Trophoblast cell (in vitro differentiated cells and primary cell): ENCODE measurements around the gene SH2D4B.

Experiments used
- DNase-seq, 2 donors: peaks; one replicate each; pipeline ENCODE4 v3.0.0-alpha.2; 2016
- H2AFZ ChIP-seq: 2 replicates; pipeline ENCODE4 v1.6.1; 2013; ENCODE audit warnings: low read length, moderate library complexity, mild to moderate bottlenecking; ENCODE audit not compliant: insufficient read depth, poor library complexity
- H2AK5ac ChIP-seq: 2 replicates; pipeline ENCODE4 v1.6.1; 2013; ENCODE audit warnings: mild to moderate bottlenecking, low read length
- H2BK120ac ChIP-seq: 2 replicates; pipeline ENCODE4 v1.6.1; 2013; ENCODE audit warnings: low read length, mild to moderate bottlenecking, moderate library complexity; ENCODE audit not compliant: insufficient read depth, poor library complexity
- H2BK12ac ChIP-seq: 2 replicates; pipeline ENCODE4 v1.6.1; 2013; ENCODE audit warnings: mild to moderate bottlenecking, low read length, moderate library complexity
- H2BK5ac ChIP-seq: 2 replicates; pipeline ENCODE4 v1.6.1; 2013; ENCODE audit warnings: low read length, low read depth, moderate library complexity, mild to moderate bottlenecking; ENCODE audit not compliant: poor library complexity
- H3K14ac ChIP-seq: 2 replicates; pipeline ENCODE4 v1.6.1; 2013; ENCODE audit warnings: mild to moderate bottlenecking, low read length
- H3K18ac ChIP-seq: 2 replicates; pipeline ENCODE4 v1.6.1; 2013; ENCODE audit warnings: mild to moderate bottlenecking, low read length
- H3K23ac ChIP-seq: 2 replicates; pipeline ENCODE4 v1.6.1; 2013; ENCODE audit warnings: low read length
- H3K27ac ChIP-seq: 2 replicates; pipeline ENCODE4 v1.5.1; 2013; ENCODE audit warnings: low read depth, mild to moderate bottlenecking, inconsistent platforms, low read length, moderate library complexity
- H3K27me3 ChIP-seq: 2 replicates; pipeline ENCODE4 v1.6.1; 2013; ENCODE audit warnings: inconsistent platforms, mild to moderate bottlenecking, low read length, moderate library complexity; ENCODE audit not compliant: insufficient read depth
- H3K36me3 ChIP-seq, 2 experiments: 1 replicate in 1 of 2; 2 replicates in 1 of 2; pipeline ENCODE4 v1.6.1; 2013; ENCODE audit warnings: low read length in 2 of 2, mild to moderate bottlenecking in 2 of 2, moderate library complexity in 1 of 2; ENCODE audit not compliant: insufficient read depth in 2 of 2, control insufficient read depth in 1 of 2
- H3K4ac ChIP-seq: 2 replicates; pipeline ENCODE4 v1.6.1; 2013; ENCODE audit warnings: low read depth, mild to moderate bottlenecking, low read length, moderate library complexity
- H3K4me1 ChIP-seq, 2 experiments: 1 replicate in 1 of 2; 2 replicates in 1 of 2; pipeline ENCODE4 v1.6.1; 2013; ENCODE audit warnings: low read length in 2 of 2, mild to moderate bottlenecking in 2 of 2, moderate library complexity in 1 of 2; ENCODE audit not compliant: insufficient read depth in 2 of 2, control insufficient read depth in 1 of 2
- H3K4me2 ChIP-seq: 2 replicates; pipeline ENCODE4 v1.6.1; 2013; ENCODE audit warnings: inconsistent platforms, mild to moderate bottlenecking, low read length, moderate library complexity
- H3K4me3 ChIP-seq: 2 replicates; pipeline ENCODE4 v1.5.1; 2013; ENCODE audit warnings: mild to moderate bottlenecking, low read depth, low read length, inconsistent platforms
- H3K79me1 ChIP-seq: one replicate; pipeline ENCODE4 v1.6.1; 2013; ENCODE audit warnings: low read length
- H3K79me2 ChIP-seq: 2 replicates; pipeline ENCODE4 v1.6.1; 2013; ENCODE audit warnings: low read length, mild to moderate bottlenecking; ENCODE audit not compliant: control insufficient read depth, insufficient read depth, poor library complexity
- H3K9ac ChIP-seq: 2 replicates; pipeline ENCODE4 v1.6.1; 2013; ENCODE audit warnings: mild to moderate bottlenecking, low read length
- H3K9me3 ChIP-seq: 2 replicates; pipeline ENCODE4 v1.6.1; 2013; ENCODE audit warnings: low read depth, mild to moderate bottlenecking, control low read depth, inconsistent platforms, low read length; ENCODE audit not compliant: insufficient read depth
- H4K12ac ChIP-seq: 2 replicates; pipeline ENCODE4 v1.6.1; 2013; ENCODE audit warnings: low read depth, mild to moderate bottlenecking, low read length, moderate library complexity
- H4K8ac ChIP-seq: 2 replicates; pipeline ENCODE4 v1.6.1; 2013; ENCODE audit warnings: low read depth, mild to moderate bottlenecking, low read length, moderate library complexity
- H4K91ac ChIP-seq: one replicate; pipeline ENCODE4 v1.6.1; 2013; ENCODE audit warnings: low read depth, mild to moderate bottlenecking, low read length, moderate library complexity
- WGBS: extraction: QIAGEN DNeasy Blood & Tissue Kit; methylation state at CpG from one replicate; pipeline ENCODE4 v1.1.7; 2013; ENCODE audit warnings: missing lambda C conversion rate; ENCODE audit not compliant: insufficient read length, insufficient coverage; ENCODE audit errors: extremely low coverage; 5-methylcytosine and 5-hydroxymethylcytosine counted together

The SH2D4B gene

GRCh38 chr10:80649183-80649582 lies 111.5 kb downstream of the SH2D4B start:
- no peak for DNase-seq
- Histone ChIP-seq H3K4me1 (no peaks in the 10 kb centered on the region), H2AFZ (no peak overlapping the region), H3K27ac (no peak overlapping the region), H2AK5ac (no peak overlapping the region), H4K91ac (no peak overlapping the region), H3K79me2 (no peaks in the 10 kb centered on the region), H3K9me3 (peaks cover 2% of the 10 kb centered on the region), H3K4ac (no peak overlapping the region), H3K9ac (no peak overlapping the region), H3K4me2 (no peak overlapping the region), H3K23ac (no peak overlapping the region), H2BK120ac (no peak overlapping the region), H2BK5ac (no peak overlapping the region), H3K4me3 (no peak overlapping the region), H3K14ac (no peak overlapping the region), H2BK12ac (no peak overlapping the region), H3K79me1 (no peaks in the 10 kb centered on the region), H4K12ac (no peak overlapping the region), H4K8ac (no peak overlapping the region), H3K27me3 (no peaks in the 10 kb centered on the region), H3K36me3 (no peaks in the 10 kb centered on the region), H3K18ac (no peak overlapping the region)
- WGBS: no CpG with 5 or more reads among the region's 6 CpGs

DNA sequence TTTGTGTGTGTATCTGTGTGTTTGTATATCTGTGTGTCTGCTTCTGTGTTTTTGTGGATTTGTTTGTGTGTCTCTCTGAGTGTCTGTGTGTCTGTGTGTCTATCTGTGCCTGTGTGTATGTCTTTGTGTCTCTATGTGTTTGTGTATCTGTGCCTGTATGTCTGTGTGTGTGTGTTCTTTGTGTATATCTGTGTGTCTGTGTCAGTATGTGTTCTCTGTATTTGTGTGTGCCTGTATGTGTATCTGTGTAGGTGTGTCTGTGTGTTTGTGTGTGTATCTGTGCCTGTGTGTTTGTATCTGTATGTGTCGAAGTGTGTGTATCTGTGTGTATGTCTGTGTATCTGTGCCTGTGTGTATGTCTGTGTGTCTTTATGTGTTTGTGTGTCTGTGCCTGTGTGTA lies 118.2 kb downstream of the SH2D4B start:
- Histone ChIP-seq H2BK12ac (no peak overlapping the region), H2BK5ac (no peak overlapping the region), H4K91ac (no peak overlapping the region), H3K79me1 (no peaks in the 10 kb centered on the region), H3K9ac (no peak overlapping the region), H3K4ac (no peak overlapping the region), H2AK5ac (no peak overlapping the region), H3K4me2 (no peak overlapping the region), H3K23ac (no peak overlapping the region), H4K8ac (no peak overlapping the region), H3K14ac (no peak overlapping the region), H3K36me3 (no peaks in the 10 kb centered on the region), H3K27ac (no peak overlapping the region), H2BK120ac (no peak overlapping the region), H3K4me3 (no peak overlapping the region), H3K18ac (no peak overlapping the region), H2AFZ (no peak overlapping the region), H3K9me3 (peaks cover 23% of the 10 kb centered on the region), H4K12ac (no peak overlapping the region), H3K4me1 (no peaks in the 10 kb centered on the region), H3K27me3 (no peaks in the 10 kb centered on the region), H3K79me2 (no peaks in the 10 kb centered on the region)
- no CpG with 5 or more reads among the region's 1 CpG for WGBS
- no peak for DNase-seq

- Histone ChIP-seq H3K4ac (no peak overlapping the region), H3K27ac (no peak overlapping the region), H3K23ac (no peak overlapping the region), H2BK12ac (no peak overlapping the region), H3K27me3 (no peaks in the 10 kb centered on the region), H4K12ac (no peak overlapping the region), H2AK5ac (no peak overlapping the region), H4K8ac (no peak overlapping the region), H3K4me3 (peak overlapping the region; percentile 0), H3K4me1 (peaks cover 0 to 3% of the 10 kb centered on the region in 2 experiments), H2BK5ac (no peak overlapping the region), H4K91ac (no peak overlapping the region), H2BK120ac (no peak overlapping the region), H3K9ac (no peak overlapping the region), H3K79me1 (no peaks in the 10 kb centered on the region), H3K36me3 (no peaks in the 10 kb centered on the region), H3K18ac (no peak overlapping the region), H2AFZ (no peak overlapping the region), H3K14ac (no peak overlapping the region), H3K79me2 (no peaks in the 10 kb centered on the region), H3K4me2 (no peak overlapping the region), H3K9me3 (peaks cover 23% of the 10 kb centered on the region)
- DNase-seq: no peak
- WGBS: no CpG with 5 or more reads among the region's 6 CpGs
These were observed 120.4 kb downstream of the SH2D4B start for GRCh38 chr10:80658068-80658467.

GRCh38 chr10:80659289-80659688 lies 121.6 kb downstream of the SH2D4B start:
- Histone ChIP-seq H3K9me3 (peaks cover 21% of the 10 kb centered on the region), H2BK5ac (no peak overlapping the region), H3K4me2 (no peak overlapping the region), H3K27me3 (no peaks in the 10 kb centered on the region), H3K14ac (no peak overlapping the region), H2BK12ac (no peak overlapping the region), H4K91ac (no peak overlapping the region), H3K79me1 (no peaks in the 10 kb centered on the region), H2AFZ (no peak overlapping the region), H3K4me1 (peaks cover 0 to 3% of the 10 kb centered on the region in 2 experiments), H3K18ac (no peak overlapping the region), H3K79me2 (no peaks in the 10 kb centered on the region), H2BK120ac (no peak overlapping the region), H3K9ac (no peak overlapping the region), H3K27ac (no peak overlapping the region), H3K4ac (no peak overlapping the region), H3K4me3 (no peak overlapping the region), H3K36me3 (no peaks in the 10 kb centered on the region), H4K8ac (no peak overlapping the region), H4K12ac (no peak overlapping the region), H2AK5ac (no peak overlapping the region), H3K23ac (no peak overlapping the region)
- DNase-seq: no peak
- WGBS: no CpG with 5 or more reads among the region's 9 CpGs
